ENCODE measurements around the gene TNNT3.
"Not testable (repeated sequence)": the region's sequence is repeated elsewhere in the genome, so short reads cannot be mapped to it uniquely, and the experiment has no call there.

- not testable (repeated sequence) for TF ChIP-seq POLR2AphosphoS5 (IDR thresholded peaks at IDR 0.05; ENCODE audit: low read depth); CTCF (IDR thresholded peaks at IDR 0.05; ENCODE audit: insufficient read depth, low read length)
These were observed 43.6 kb upstream of the TNNT3 start for GRCh38 chr11:1875851-1876301.
